HG03103 (cell line): Measurements from ENCODE around the gene PRKCE.
"Not testable (repeated sequence)": the region's sequence is repeated elsewhere in the genome, so short reads cannot be mapped to it uniquely, and the experiment has no call there.

Experiments used
- ATAC-seq: cut with Tn5 transposase; IDR thresholded peaks from one replicate; pipeline ENCODE4 v1.9.1; 2021; ENCODE audit warnings: low read depth; ENCODE audit not compliant: unreplicated experiment

PRKCE gene

DNA sequence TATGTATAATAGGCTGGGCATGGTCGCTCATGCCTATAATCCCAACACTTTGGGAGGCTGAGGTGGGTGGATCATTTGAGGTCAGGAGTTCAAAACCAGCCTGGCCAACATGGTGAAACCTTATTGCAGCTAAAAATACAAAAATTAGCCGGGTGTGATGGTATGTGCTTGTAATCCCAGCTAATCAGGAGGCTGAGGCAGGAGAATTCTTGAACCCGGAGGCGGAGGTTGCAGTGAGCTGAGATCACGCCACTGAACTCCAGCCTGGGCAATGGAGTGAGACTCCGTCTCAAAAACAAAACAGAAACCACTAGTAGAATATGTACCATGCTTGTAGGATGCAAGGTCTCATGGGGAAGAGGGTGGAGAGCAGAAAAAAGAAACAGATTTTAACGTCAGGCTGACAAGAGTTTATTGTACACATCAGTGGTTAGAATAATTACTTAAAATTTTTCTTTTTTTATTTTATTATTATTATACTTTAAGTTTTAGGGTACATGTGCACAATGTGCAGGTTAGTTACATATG lies 44.1 kb downstream of the PRKCE start:
- ATAC-seq: peak; percentile 44

DNA sequence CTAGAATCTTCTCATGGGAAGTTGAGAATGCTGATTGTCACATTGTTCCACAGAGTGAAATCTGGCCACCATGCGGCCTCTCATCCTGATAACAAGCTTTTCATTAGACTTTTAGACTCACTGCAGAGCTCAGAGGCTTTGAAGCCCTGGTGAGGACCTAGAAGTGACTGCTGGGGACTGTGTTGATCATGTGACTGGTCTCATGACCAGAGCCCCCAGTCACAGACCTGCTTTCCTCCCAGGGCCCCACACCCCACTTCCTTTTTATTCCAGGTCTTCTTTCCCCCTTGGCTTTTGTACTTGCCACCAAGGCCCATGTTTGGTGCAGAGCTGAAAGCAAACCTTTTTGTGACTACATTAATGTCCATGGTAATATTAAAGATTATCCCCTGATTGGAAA lies 45.2 kb downstream of the PRKCE start:
- no peak for ATAC-seq

DNA sequence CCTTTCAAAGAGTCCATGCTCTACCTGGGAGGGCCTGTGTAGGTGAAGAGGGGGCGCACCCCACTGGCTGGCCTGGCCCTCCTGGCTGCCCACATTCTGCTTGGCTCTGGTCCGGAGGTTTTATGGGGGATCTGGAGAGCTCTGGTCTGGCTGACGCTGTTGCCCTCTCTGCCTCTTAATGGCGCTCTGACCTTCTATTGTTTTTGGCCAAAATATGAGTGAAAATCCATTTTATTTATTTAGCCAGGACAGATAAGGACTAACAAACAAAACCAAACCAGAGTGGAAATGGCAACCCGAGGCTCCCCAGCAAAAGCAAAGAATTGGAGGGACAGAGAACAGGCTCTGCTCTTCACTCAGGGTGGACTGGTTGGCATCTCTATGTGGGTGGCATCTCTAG lies 45.7 kb downstream of the PRKCE start:
- ATAC-seq: no peak

DNA sequence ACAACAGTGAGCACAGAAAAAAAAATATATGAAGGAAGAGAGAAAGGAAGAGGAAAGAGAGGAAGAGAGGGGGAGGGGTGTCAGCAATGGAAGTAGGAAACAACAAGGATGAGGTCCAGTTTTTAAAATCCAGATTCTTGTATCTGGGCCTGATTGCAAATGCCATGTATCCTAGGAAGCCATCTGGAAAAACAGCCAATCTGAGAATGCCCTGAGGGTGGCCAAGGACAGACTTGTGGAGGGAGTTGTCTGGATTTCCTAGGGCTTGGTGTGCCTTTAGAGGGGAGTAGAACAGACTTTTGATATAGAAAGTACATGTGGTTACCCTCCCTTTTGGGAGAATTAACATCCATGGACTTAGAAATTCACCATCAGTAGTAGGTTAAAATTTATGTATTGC lies 47.1 kb downstream of the PRKCE start:
- ATAC-seq: no peak

DNA sequence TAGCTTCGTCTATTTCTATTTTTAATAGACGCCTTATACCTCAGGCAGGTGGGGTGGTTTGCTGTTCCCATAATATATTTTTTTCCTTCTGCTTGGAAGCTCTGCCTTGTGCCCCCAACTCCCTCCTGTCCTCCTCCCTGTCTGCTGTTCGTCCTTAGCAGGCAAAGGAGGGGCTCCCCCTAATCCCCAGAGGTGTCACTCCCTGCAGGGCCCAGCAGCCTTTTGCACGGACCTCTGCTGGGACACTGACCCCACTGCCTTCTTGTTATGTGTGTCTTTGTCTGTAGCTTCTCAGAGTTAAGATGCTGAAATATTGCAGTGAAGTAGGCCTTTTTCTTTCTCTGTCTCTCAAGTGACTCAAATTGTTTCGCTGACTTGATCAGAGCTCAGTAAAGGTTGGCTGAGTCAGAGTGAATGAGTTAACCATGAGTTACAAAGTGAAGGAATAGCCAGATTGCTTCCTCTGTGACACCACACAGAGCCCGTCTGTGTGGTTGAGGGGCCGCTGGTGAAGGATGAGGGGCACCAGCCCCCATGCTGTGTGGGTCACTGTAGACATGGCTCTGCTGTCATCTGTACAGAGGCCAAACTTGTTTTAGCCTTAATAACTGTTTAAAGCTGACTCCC lies 47.7 kb downstream of the PRKCE start:
- ATAC-seq: no peak

DNA sequence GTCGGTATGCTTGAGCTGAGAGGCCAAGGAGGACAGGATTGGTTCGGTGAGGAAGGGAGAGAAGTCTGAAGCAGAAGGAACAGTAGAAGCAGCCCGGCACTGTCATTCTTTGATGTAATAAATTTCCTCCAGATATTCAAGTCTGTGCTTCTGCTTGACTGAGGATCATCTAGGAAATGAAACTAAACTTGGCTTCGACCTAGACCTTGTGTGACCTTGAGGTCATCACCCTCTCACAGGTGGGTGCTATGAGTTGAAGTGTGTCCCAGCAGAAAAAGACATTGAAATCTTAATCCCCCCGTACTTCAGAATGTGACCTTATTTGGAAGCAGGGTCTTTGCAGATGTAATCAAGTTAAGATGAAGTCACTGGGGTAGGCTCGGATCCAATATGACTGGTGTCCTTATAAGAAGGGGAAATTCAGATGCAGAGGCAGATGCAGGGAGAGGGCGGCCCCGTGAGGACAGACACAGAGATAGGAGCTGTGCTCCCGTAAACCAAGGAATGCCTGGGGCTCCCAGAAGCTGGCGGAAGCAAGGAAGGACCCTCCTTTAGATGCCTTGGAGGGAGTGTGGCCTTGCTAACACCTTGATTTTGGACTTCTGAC lies 49.0 kb downstream of the PRKCE start:
- no peak for ATAC-seq

DNA sequence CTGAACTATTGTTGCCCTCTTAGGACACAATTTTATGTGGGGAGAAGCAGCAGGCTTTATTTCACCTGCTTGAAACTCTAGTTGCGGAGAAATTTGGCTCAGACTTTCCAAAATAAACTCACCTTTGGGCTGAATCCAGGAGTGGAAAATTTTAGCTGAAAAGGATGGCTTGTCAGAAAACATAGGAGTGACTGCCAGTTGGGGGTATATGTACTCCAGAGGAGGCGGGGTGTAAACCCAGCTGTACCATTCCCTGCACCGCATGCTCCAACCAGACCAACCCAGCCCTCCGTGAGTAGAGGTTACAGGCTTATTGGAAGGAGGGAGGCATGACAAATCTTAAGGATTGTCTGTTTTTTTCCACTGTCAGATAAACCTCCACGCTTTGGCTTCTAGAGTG lies 53.8 kb downstream of the PRKCE start:
- ATAC-seq: no peak

DNA sequence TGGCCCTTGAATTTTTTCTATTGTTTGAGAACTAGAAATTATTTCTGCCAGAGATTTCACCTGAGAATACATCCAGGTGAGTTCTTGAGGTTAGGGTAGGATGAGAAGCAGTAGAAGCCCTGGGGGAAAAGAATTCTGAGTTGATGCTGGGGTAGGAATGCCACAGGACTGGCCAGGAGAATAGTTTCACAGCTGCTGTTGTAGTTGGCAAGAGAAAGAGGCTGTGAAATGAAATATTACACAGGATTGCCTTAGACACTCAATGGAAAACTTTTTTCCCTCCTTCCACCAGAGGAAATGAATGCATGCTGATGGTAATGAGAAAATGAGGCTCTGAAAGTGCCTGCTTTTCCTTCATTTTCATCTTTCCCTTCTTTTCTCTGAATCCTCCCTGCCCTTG lies 54.6 kb downstream of the PRKCE start:
- ATAC-seq: no peak

DNA sequence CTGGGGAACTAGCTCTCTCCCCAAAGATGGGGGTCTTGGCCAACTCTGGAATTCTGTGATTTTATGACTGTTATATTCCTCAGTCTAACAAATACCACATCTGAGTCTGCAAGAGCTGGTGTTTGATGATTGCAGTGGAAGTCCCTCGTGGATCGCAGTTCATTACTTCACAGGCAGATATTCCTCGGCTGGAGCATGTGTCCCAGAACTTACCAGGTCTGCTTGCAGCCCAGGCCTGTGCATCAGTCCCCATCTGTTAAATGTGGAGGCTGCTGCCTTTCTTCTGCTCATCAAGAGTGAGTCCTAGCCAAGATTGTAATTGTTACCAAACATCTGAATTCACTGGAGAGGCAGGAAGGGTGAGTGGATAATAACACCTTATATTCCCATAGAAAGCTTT lies 55.5 kb downstream of the PRKCE start:
- no peak for ATAC-seq

DNA sequence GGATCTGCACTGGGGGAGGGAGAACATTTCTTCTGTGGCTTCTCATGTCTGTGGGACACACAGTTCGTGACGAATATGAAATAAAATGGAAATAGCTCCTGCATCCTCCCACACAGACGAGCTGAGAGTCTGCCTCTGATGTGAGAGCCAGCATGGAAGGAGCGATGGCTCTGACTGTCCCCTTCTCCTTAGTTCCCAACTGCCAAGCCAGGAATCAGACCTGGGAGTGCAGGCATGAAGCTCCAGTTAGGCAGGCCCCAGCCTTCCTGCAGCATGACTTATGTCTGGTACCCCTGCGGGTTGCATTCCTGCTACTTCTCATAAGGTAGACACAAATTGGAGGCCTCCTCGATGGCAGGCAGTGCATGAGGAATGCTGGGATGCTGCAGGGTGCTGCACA lies 56.2 kb downstream of the PRKCE start:
- ATAC-seq: no peak

DNA sequence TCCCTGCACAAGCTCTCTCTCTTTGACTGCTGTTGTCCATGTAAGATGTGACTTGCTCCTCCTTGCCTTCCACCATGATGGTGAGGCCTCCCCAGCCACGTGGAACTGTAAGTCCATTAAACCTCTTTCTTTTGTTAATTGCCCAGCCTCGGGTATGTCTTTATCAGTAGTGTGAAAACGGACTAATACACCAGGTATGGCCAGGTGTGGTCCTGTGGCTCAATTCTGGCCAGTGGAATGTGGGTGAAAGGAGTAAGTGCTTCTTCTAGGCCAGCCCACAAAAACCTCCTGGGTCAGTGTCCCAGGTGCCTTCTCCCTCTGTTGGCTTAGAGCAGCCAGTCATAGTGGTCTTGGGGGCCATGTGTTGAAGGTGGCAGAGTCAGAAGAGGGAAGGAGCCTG lies 57.0 kb downstream of the PRKCE start:
- no peak for ATAC-seq

DNA sequence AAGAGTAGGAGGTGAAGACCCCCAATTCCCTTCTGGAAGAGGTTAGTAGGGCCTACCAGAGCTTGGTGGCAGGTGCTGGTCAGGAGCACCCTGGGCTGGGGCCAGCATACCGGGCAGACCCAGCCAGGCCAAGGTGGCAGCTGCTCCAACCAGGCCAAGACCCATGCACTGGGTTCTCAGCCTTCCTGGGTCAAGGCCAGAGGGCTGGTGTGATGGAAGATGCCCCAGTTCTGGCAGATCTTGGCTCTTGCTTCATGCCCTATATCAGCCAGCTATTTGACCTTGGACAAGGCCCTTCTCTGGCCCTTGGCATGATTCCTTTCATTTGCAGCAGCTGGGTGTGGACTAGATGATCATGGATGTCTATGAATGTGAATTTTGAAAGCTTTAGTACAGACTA lies 57.7 kb downstream of the PRKCE start:
- ATAC-seq: no peak

DNA sequence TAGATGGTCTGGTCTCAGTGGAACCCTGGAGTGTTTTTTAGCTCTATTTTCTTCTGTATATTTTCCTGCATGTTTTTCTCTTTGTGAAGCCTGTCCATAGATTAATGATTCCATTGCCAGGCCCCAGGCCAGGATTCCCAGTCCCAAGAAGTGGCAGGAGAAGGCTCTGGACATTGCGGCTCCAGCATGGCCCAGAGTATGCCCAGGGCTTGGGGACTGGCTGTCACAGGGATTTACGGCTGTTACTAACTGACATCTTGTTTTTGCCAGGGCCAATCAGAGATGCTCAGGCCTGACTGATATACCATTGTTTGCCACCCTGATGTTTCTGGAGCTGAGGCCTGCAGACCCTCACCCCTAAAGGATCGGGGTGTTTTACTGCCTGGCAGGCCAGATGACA lies 59.0 kb downstream of the PRKCE start:
- ATAC-seq: no peak

DNA sequence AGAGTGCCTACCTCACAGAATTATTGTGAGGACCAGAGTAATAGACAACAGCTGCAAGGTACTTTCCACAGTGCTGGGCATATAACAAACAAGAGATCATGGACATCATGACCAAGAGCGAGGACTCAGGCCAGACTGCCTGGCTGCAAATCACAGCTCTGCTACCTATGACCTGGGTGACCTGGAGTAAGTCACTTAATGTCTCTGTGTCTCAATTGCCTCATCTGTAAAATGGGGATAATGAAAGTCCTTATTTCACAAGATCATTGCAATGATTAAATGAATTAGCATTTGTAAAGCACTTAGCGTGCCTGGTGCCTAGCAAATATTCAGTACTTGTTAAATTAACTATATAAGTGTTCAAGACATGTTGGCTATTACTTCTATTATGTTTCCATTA lies 59.7 kb downstream of the PRKCE start:
- ATAC-seq: no peak

DNA sequence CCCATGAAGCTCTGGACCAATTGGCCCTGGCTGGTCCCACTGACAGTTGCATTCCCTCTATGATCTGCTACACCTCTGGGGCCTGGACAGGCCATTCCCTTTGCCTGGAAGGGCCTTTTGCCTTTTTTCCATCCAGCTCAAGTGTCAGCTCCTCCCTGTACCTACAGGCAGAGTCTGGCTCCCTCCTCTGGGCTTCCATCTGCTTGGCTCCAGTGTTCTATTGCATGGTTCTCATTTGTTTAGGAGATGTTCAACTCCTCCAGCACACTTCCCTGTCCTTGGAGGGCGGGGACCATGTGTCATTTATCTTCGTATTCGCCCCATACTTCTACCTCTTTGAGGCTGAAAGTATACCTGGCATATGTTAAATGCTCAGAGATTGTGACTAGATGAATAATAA lies 61.1 kb downstream of the PRKCE start:
- no peak for ATAC-seq

DNA sequence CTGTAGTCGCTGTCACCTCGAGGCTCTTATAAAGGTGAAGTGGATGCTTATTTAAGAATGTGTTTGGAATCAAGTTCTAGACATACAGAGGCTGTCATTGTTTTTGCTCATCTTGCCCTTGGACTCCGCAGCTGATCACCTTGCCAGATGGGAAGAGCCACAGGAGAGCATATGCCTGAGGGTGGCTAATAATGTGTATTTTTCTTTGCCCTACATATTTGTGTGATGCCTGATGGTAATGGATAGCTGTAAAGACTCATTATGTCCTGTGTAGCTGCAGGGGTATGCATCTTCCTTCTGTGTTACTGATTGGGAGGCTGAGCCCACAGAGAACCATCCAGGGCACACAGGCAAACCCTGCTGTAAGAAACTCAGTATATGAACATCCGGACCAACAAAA lies 61.7 kb downstream of the PRKCE start:
- no peak for ATAC-seq

DNA sequence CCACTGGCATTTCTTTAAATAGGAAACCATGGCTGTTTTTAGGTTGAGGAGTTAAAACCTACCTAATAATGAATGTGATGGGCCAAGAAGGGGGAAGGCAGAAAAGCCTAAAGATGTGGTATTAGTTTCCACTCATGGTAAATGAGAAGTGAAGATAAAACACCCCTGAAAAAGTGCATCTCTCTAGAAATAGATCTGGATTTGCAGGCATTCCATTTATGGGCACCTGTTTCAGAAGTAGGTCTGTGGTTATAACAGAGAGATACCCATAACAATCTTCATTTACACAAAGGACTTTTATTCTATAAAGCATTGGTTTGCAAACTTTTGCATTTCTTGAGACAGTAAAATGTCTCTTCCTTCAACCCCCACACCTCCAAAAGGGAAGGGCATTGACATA lies 62.1 kb downstream of the PRKCE start:
- no peak for ATAC-seq

DNA sequence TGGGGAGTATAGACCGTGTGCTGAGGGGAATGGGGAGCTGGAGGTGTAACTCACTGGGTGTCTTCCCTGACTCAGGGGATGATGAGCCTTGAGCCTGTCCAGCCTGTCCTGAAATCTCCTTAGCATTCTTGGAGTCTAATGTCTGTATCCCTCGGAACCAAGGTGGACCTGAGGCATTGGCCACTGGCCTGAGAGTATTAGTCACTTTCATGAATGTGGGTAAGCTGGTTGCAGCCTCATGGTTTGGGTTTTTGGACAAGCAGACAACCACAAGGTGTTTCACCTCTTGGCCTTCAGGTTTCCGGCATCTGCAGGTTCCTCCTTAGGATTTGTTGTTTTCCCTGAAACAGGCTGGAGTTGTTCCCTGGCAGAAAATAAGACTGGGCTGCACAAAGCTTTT lies 63.2 kb downstream of the PRKCE start:
- ATAC-seq: no peak

DNA sequence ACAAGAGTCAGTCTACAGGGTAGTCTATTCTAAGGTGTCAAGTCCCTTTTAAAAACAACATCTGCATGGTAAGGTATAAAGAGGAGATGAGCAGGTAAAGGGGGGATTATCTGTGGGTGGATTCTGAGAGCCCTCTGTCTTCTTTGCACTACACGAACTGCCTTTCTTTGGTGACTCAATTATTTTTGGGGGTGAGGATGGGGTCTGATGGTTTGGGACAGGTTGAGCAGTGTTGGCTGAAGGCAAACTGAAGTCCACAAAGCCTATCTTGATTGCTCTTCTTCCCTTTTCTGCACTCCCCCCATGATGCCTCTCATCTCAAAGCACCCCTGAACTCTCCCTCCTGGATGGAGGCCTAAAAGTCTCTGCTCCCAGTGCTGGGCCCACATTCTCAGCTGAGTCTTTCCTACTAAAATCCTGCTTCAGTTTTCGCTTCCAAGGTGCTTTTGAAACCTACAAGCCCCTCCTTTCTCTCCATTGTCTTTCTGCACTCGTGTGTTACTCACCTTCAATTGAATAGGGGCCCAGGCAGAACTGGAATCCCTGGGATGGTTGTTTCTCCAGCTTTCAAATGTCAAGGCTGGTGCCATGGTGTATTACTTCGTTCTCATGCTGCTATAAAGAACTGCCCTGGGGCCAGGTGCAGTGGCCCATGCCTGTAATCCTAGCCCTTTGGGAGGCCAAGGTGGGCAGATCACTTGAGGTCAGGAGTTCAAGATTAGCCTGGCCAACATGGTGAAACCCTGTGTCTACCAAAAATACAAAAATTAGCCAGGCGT lies 64.3 kb downstream of the PRKCE start:
- ATAC-seq: no peak

DNA sequence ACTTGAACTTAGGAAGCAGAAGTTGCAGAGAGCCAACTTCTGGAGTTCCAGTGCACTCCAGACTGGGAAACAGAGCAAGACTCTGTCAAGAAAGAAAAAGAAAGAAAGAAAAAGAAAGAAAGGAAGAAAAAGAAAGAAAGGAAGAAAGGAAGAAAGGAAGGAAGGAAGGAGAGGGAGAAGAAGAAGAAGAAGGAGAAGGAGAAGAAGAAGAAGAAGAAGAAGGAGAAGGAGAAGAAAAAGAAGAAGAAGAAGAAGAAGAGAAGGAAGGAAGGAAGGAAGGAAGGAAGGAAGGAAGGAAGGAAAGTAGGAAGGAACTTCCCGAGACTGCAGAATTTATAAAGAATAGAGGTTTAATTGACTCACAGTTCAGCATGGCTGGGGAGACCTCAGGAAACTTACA lies 65.0 kb downstream of the PRKCE start:
- not testable (repeated sequence) for ATAC-seq

DNA sequence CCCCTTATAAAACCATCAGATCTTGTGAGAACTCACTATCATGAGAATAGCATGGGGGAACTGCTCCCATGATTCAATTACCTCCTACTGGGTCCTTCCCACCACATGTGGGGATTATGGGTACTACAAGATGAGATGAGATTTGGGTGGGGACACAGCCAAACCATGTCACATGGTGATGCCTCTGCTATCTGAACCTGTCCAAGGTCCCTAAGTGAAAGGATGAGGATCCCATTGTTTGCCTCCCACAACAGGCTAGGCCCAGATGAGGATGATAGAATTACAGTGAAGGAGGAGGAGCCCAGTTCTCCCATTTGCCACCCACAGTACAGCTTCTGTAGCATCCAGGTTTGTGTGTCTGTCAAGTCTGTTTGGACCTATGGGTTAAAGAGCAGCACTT lies 65.4 kb downstream of the PRKCE start:
- no peak for ATAC-seq

DNA sequence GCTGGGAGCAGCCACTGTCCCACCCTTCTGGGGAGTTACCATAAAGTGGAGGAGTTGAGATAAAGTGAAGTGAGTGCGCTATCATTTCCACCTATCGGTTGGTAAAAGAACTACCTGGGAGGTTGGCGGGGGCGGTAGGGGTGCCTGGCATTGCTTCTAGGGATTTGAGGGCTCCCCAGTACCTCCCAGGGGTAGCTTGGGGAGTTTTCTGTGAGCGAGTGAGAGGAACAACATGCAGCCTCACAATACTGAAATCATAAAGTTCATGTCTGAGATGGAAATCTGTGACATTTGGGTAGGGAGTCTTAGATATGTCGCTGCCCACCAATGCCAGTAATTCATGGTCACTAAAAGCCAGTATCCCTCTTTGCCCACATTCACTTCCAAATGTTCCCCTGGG lies 68.7 kb downstream of the PRKCE start:
- ATAC-seq: no peak
